GM19043 (cell line): Measurements from ENCODE around the gene CGB8.
"Not testable (repeated sequence)": the region's sequence is repeated elsewhere in the genome, so short reads cannot be mapped to it uniquely, and the experiment has no call there.

Experiments used
- ATAC-seq: cut with Tn5 transposase; IDR thresholded peaks from one replicate; pipeline ENCODE4 v1.9.1; 2021; ENCODE audit warnings: low read depth; ENCODE audit not compliant: unreplicated experiment

CGB8 gene

DNA sequence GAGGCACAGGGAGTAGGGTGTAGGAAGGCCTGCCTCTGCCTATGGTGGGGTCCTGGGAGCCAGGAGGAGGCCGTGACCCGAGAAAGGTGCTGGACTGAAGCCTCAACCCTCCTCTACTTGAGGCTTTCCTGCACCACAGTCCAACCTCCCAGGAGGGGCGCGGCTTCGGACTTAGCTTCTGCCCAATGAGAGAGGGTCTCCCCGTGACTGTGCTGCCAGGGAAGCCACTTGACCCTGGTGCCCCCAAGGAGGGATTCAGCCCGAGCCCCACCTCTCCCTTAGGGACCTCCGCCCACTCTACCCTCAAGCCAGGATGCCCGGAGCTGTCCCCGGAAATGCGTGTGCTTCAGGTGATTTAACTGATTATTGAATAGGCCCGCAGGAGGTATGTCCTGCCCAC is at the start of gene CGB8:
Gene CGB8 (minus strand): TSS at position 101 of the 400 bp plus-strand sequence. CDS start 372 bp downstream, outside the sequence.
- not testable (repeated sequence) for ATAC-seq

DNA sequence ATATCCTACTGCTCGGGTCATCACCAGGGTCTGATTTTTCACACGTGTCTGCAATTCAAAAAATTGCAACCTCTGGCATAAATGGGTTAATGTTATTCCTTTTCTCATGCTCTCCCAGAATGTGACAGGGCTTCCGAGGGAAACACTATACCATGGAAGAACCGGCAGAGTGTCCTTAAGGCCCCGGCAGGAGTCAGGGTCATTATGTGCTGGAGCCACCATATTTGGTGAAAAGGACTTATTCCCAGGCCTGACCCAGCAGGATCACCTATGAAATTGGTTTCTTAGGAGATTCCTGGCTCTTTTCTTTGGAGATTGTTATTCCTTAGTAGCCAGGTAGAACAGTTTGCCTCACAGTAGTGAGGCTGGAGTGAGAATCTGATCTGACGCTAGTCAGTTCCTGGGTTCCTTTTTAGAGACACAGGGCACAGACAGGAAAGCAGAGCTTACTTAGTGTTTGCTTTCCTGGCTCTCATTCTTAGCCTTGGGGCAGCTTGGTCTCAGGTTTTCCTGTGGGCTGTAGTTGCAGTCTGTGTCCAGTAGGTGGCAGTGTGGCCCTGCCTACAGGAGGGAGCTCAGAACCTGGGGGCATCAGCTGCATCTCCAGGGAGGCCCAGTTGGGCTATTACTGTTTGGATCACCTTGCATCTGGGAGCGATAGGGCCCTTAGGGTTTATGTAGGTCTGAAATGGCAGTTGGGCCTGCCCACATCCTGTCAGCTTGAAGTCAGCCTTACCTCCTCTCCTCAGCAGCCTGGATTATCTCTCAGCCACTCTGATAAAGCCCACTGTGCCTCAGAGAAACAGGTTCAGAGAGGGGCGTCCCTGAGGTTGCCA is 48.8 kb upstream of the CGB8 start:
- no peak for ATAC-seq

DNA sequence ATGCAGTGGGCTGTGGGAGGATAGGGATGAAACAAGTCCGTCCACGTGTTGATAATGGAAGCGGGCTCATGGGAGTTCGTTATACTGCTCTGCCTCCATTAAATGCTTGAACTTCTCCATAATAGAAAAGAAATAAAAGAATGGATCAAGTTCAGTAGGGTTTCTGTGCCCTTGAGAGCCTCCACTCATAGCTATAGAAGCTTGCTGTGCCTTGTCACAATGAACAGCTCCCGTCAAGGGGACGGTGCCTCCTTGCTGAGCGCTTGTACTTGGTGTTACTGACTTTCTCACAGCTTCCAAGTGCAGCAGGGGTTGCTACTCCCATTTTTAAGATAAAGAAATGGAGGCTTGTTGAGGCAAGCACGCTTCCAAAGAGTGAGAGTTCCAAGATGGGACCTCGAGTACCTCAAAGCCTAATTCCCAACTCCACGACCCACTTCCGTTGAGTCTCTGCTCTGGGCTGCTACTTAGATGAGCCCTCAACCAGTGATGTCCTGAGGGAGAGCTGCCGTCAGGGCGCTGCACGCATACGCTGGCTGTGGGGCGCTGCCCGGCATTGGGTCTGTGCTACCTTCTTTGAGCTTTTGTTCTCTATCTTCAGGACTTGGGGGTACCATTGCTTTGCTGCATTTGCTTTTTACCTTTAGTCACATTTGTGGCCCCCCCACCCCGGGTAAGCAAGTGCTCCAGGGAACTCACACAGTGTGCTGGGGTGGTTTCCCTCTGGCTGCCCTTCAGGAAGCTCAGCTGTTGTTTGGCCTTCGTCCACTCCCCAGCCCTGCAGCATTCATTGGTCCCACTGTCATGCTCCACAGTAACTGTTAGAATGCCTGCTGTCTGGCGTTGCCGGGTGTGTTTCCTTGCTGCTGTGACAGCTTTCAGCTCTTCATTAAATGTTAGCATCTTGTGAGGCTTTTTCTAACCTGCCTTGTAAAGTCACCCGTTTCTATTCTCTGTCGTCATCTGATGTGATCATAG is 45.9 kb upstream of the CGB8 start:
- no peak for ATAC-seq

- ATAC-seq: no peak
These were observed 43.8 kb upstream of the CGB8 start for GRCh38 chr19:49092686-49093085.

DNA sequence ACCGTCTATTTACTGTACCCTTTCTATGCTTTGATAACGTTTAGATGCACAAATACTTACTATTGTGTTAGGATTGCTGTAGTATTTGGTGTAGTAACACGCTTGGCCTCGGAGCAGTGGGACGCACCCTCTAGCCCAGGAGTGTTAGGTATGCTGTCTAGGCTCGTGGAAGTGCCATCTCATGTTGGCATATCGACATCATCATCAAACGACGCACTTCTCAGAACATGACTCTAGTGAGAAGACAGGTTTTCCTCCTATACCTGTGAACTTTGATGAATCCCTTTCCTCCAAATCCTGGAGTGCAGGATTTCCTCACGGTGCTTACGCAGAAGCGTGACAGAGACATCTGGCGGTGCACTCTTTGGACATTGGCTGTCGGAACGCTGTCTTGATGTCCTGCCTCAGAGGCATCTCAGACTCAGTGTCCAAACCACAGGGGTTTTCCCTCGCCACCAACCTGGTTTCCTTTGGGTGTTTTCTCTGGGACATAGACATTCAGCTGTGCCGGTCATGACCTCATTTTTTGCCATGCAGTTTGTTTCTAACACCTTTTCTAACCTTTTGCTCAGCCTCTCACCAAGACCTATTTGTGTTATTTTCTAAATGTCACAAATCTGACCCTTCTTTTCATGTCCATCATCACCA is 42.6 kb upstream of the CGB8 start:
- no peak for ATAC-seq

DNA sequence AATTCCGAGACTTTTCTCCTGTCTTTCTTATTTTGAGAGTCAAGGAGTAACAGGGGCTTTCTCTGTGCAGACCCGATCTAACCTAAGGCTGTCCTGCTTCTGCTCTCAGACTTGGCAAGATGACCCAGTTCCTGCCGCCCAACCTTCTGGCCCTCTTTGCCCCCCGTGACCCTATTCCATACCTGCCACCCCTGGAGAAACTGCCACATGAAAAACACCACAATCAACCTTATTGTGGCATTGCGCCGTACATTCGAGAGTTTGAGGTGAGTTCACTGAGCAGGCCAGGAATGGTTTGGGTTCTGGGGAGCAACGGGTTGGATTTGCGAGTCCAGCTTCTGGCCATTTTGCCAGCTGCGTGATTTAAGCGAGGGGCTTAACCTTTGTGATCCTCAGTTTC is 37.4 kb upstream of the CGB8 start:
- no peak for ATAC-seq

- no peak for ATAC-seq
These were observed 36.9 kb upstream of the CGB8 start for GRCh38 chr19:49085868-49086232.

DNA sequence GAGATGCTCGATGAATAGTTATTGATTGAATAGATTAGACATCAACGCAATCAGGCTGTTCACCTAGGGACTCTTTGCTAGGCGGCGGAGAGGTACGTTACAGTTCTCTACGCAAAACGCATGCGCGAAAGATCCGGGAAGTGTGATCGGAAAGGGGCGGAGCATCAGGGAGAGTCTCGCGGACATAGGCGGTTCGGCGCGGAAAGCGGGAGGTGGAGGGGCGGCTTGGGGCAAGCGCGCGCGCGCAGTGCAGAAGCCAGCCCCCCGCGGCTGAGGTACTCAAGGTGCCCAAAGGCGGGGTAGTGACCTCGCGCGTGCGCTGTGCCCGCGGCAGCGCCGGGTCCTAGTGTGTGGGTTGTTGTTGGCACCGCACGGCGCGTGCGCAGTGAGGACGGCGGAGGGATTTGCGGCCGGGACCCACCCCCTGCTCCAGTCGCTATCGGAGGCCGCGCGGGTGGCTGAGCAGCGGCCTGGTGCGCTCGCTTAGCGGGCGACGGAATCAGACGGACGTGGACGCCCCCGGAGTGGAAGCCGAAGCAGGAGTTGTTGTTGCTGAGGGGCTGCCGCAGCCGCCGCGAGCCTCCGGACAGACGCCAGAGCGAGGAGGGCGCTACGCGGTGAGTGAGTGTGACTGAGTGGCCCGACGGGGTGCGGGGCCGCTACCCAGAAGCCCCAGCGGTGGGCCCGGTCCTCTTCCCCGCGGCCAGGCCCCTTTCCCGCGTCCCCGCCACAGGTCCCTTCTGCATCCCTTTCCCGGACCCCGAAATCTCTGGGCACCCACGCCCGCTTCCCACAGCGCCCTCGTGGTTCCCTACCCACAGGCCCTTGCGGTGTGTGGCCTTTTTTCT is 36.3 kb upstream of the CGB8 start, which contains the start of gene SNRNP70:
Gene SNRNP70 (plus strand): TSS at position 432 of the 848 bp plus-strand sequence. CDS start 964 bp downstream, outside the sequence.
- ATAC-seq: peak; percentile 78

DNA sequence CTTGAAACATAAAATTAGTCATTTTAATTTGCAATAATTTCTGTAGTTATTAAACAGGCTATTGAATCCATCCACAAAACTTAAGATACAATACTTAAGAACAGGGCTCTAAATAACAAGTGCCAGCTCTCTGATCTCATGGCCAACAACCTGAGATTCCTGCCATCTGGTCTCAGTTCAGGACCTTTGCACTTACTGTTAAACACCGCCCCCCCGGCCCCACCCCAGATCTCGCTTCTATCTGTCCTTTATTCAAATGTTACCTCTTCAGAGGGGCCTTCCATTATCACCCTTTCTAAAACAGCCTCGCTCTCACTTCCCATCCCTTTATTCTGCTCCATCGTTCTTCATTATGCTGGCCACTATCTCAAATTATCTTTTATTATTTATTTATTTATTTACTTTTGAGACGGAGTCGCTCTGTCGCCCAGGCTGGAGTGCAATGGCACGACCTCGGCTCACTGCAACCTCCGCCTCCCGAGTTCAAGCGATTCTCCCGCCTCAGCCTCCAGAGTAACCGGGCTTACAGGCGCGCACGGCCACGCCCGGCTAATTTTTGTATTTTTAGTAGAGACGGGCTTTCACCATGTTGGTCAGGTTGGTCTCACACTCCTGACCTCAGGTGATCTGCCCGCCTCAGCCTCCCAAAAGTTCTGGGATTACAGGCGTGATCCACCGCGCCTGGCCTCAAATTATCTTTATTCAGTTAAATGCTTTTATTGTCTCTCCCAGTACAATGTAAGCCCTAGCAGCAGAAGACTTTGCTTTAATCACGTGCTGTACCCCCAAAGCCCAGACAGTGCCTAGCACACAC is 35.5 kb upstream of the CGB8 start:
- no peak for ATAC-seq

DNA sequence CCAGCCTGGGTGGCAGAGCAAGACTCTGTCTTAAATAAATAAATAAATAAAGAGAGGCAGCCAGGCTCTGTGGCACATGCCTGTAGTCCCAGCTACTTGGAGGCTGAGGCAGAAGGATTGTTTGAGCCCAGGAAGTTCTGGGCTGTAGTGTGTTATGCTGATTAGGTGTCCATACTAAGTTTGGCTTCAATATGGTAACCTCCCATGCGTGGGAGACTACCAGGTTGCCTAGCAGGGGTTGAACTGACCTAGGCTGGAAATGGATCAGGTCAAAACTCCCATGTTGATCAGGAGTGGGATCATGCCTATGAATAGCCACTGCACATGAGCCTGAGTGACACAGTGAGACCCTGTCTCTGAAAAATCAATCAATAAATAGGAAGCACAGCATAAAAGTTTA is 32.4 kb upstream of the CGB8 start:
- no peak for ATAC-seq

DNA sequence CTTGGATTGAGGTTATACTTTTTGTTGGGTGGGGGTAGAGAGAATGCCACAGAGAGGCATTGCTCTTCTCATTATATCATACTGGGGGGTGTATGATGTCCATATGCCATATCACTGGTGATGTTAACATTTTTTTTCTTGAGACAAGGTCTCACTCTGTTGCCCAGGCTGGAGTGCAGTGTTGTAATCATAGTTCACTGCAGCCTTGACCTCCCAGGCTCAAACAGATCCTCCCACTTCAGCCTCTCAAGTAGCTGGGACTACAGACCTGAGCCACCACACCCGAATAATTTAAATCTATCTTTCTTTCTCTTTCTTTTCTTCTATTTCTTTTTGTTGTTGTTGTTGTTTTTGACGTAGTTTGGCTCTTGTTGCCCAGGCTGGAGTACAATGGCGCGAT is 31.5 kb upstream of the CGB8 start:
- no peak for ATAC-seq

DNA sequence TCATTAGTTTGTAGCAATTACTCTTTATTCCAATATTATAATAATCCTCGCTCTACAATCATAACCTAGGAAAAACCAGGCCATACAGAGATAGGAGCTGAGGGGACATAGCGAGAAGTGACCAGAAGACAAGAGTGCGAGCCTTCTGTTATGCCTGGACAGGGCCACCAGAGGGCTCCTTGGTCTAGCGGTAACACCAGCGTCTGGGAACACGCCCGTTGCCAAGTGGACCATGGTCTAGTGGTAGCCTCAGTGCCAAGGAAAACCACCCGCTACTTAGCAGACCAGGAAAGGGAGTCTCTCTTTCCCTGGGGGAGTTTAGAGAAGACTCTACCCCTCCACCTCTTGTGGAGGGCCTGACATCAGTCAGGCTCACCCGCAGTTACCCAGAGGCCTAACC is 26.0 kb upstream of the CGB8 start:
- not testable (repeated sequence) for ATAC-seq

DNA sequence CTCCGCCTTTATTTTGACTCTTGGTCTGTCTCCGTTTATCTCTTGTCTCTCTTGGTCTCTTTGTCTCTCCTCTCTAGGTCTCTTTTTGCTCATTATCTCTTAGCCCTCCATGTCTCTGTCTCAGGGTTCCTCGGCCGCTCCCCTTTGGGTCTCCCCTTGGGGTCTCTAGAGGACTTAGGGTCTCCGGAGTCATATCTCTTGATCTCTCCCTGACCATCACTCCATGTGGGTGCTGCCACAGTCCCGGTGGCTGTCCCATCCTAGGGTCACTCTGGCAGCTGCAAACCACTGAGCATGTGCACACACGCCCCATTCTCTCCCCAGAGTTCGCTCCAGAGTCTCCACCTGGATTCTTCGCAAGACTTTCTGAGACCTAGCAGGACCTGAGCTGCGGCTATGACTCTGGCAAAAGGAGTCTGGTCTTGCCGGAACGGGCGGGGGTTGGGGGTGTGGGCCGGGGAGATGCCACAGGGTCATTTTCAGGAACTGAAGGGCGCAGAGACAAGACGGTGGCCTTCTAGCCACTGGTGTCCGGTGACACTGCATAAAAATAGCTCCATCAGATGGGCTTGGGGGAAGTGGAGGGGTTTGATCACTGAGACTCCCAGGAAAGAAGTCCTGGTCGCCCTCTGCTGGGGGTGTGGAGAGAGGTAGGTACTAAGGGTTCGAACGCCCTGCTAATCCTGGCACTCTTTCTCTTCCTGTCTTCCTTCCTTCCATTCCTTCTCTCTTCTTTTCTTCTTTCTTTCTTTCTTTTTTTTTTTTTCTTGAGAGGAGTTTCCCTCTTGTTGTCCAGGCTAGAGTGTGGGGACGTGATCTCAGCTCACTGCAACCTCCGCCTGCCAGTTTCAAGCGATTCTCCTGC is 24.8 kb upstream of the CGB8 start:
- ATAC-seq: no peak

DNA sequence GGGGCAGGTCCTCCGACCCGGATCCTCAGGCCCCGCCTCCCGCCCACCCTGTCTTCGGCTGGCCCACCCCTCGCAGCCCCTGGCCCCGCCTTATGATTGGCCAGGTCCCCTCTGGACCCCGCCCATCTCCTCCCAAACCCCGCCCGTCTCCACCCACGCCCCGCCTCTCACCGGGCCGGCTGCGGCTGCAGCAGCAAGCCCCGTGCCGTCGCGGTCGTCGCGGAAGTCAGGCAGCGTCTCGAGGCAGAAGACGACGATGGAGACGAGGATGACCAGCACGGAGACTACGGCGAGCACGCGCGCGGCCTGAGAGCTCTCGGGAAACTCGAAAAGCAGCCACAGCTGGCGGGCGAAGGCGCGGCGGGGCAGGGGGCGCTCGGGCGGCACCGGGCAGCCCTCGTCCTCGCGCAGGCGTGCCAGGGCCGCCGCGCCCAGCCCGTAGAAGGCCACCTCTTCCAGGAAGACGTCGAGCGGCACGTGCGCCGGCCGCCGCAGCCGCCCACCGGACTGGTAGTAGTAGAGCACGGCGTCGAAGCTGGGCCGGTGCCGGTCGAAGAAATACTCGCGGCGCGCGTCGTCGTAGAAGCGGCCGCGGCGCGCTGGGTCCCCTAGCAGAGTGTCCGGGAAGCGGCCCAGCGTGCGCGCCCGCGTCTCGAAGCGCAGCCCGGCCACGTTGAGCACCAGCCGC is 23.1 kb upstream of the CGB8 start:
- no peak for ATAC-seq

DNA sequence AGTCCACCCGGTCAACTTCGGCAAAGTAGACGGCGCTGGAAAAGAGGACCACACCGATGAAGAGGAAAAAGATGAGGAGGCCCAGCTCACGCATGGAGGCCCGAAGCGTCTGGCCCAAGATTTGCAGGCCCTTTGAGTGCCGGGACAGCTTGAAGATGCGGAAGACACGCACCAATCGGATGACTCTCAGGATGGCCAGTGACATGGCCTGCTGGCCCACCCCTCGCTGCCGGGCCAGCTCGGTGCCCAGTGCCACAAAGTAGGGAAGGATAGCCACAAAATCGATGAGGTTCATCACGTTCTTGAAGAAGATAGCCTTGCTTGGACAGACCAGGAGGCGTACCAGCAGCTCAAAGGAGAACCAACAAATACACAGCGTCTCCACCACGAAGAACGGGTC is 21.5 kb upstream of the CGB8 start:
- no peak for ATAC-seq

- ATAC-seq: no peak
These were observed 20.1 kb upstream of the CGB8 start for GRCh38 chr19:49069026-49069425.

DNA sequence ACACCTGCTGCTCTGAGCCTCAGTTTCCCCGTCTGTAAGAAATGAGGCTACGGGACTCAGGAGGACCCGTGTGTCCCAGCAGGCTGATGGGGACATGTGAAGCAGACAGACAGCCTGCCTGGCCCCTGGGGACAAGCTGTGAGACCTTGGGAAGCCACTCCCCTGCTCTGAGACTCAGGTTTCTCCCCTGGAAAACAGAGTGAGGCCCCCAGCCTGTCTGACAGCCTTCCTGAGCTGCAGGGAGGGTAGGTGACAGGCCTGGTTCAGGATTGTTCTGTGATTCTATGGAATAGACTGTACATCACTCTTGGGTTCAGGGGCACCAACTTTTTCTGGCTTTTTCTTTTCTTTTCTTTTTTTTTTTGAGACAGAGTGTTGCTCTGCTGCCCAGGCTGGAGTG is 18.6 kb upstream of the CGB8 start:
- no peak for ATAC-seq
